ENCODE results near the gene ZCCHC14. TPM values are rescaled to one million over a fixed set of nuclear protein-coding genes. Genes with fewer than 3 reads are reported as not detected.

ZCCHC14 gene
- total and polyA plus RNA-seq, 2 of the 13 experiments (the other 11 are each of a cell fraction or from before 2014, with no cell fraction given): 12.4 to 12.5 TPM

- TF ChIP-seq CEBPZ (IDR thresholded peaks at IDR 0.05; ENCODE audit: low read length): no peak
- peak; percentile 97 for TF ChIP-seq PRMT3 (CRISPR knock-in tag; IDR thresholded peaks at IDR 0.05; ENCODE audit: borderline replicate concordance, low read depth)
- no peak; the same call in 1 of the 2 replicates for TF ChIP-seq ZNF143 (CRISPR knock-in tag; IDR thresholded peaks at IDR 0.05)
- TF ChIP-seq ZFP82 (CRISPR knock-in tag; IDR thresholded peaks at IDR 0.05; ENCODE audit: borderline replicate concordance): peak; percentile 96; the same call in 1 of the 2 replicates
- peak; percentile 99 for TF ChIP-seq RBM22 (optimal IDR thresholded peaks at IDR 0.05; ENCODE audit: low read length)
- TF ChIP-seq SCMH1 (CRISPR knock-in tag; IDR thresholded peaks at IDR 0.05; ENCODE audit: borderline replicate concordance): no peak
- no peak; the same call in 1 of the 2 replicates for TF ChIP-seq ZKSCAN8 (CRISPR knock-in tag; IDR thresholded peaks at IDR 0.05; ENCODE audit: borderline replicate concordance)
- TF ChIP-seq ZNF17 (CRISPR knock-in tag; IDR thresholded peaks at IDR 0.05): no peak
- TF ChIP-seq SIX1 (CRISPR knock-in tag; IDR thresholded peaks at IDR 0.05; ENCODE audit: borderline replicate concordance): peak; percentile 39; the same call in 1 of the 2 replicates
- peak; percentile 60 for TF ChIP-seq ONECUT2 (CRISPR knock-in tag; IDR thresholded peaks at IDR 0.05)
- TF ChIP-seq CENPBD1 (CRISPR knock-in tag; IDR thresholded peaks at IDR 0.05; ENCODE audit: borderline replicate concordance, low read depth): no peak; the same call in 1 of the 2 replicates
- no peak for TF ChIP-seq ZNF605 (CRISPR knock-in tag; IDR thresholded peaks at IDR 0.05)
- no peak; a peak in 1 of 4 replicates for TF ChIP-seq REST (IDR thresholded peaks at IDR 0.05; ENCODE audit: borderline replicate concordance in 1 of 2, low read depth in 1 of 2, low read length in 2 of 2)
- peak; percentile 88 for TF ChIP-seq HIVEP1 (CRISPR knock-in tag; IDR thresholded peaks at IDR 0.05)
- TF ChIP-seq AGO1 (IDR thresholded peaks at IDR 0.05; ENCODE audit: low read depth, low read length, poor library complexity, severe bottlenecking): peak; percentile 36
- peak; percentile 83; the same call in 1 of the 2 replicates for TF ChIP-seq ZBTB39 (CRISPR knock-in tag; IDR thresholded peaks at IDR 0.05)
- peak; percentile 77 for TF ChIP-seq TFE3 (CRISPR knock-in tag; IDR thresholded peaks at IDR 0.05)
Observed at GRCh38 chr16:87383505-87384161, 109.2 kb downstream of the ZCCHC14 start, which contains the start of gene FBXO31 (continued).

All from HepG2 (cell line).